Globus pallidus (tissue), 1 donor: Measurements from ENCODE around the gene DRC3.
A peak's percentile ranks its signal among the peaks of the same experiment; 100 is the strongest.
"Not testable (repeated sequence)": the region's sequence is repeated elsewhere in the genome, so short reads cannot be mapped to it uniquely, and the experiment has no call there.

ENCODE experiments used
- DNase-seq: peaks from one replicate; pipeline ENCODE4 v3.0.0-alpha.2; 2015; ENCODE audit warnings: low spot score

The DRC3 gene

GRCh38 chr17:17972126-17972951, at the start of gene DRC3, which contains the start of gene TOM1L2:
Gene DRC3 (plus strand): TSS chr17:17972862. CDS start chr17:17977599, 4,737 bp downstream.
Gene TOM1L2 (minus strand): TSS chr17:17972400. CDS start chr17:17972313, 87 bp downstream.
- peak; percentile 100 for DNase-seq

GRCh38 chr17:17924131-17924856, 48.4 kb upstream of the DRC3 start:
- DNase-seq, result no peak

- DNase-seq, result no peak
Measured at GRCh38 chr17:17924857-17925250, 47.8 kb upstream of the DRC3 start.

GRCh38 chr17:17926036-17926435, 46.6 kb upstream of the DRC3 start:
- DNase-seq, result no peak

- peak; percentile 71 for DNase-seq
Measured at GRCh38 chr17:17926840-17927449, 45.7 kb upstream of the DRC3 start.

GRCh38 chr17:17928398-17929287, 44.0 kb upstream of the DRC3 start:
- DNase-seq, result peak; percentile 85

- no peak for DNase-seq
Measured at GRCh38 chr17:17929655-17930380, 42.8 kb upstream of the DRC3 start.

- DNase-seq, result no peak
Measured at GRCh38 chr17:17930674-17931073, 42.0 kb upstream of the DRC3 start.

GRCh38 chr17:17931159-17931558, 41.5 kb upstream of the DRC3 start:
- DNase-seq, result no peak

- DNase-seq, result no peak
Measured at GRCh38 chr17:17933775-17934174, 38.9 kb upstream of the DRC3 start.

- DNase-seq, result no peak
Measured at GRCh38 chr17:17934214-17934613, 38.4 kb upstream of the DRC3 start.

GRCh38 chr17:17934806-17935205, 37.9 kb upstream of the DRC3 start:
- DNase-seq, result no peak

GRCh38 chr17:17935321-17936271, 37.1 kb upstream of the DRC3 start:
- no peak for DNase-seq

- DNase-seq, result no peak
Measured at GRCh38 chr17:17937201-17937853, 35.3 kb upstream of the DRC3 start.

- DNase-seq, result no peak
Measured at GRCh38 chr17:17937958-17938357, 34.7 kb upstream of the DRC3 start.

- no peak for DNase-seq
Measured at GRCh38 chr17:17938388-17939107, 34.1 kb upstream of the DRC3 start.

- not testable (repeated sequence) for DNase-seq
Measured at GRCh38 chr17:17939941-17940340, 32.7 kb upstream of the DRC3 start.

GRCh38 chr17:17940441-17940911, 32.2 kb upstream of the DRC3 start:
- no peak for DNase-seq
